ENCODE data around the gene GALNT10. TPM values are rescaled to one million over a fixed set of nuclear protein-coding genes. Genes with fewer than 3 reads are reported as not detected.

Gene GALNT10
- total RNA-seq, 1 donor from 2014 or later, result 10.2 TPM

GRCh38 chr5:154464438-154464837 is 273.9 kb downstream of the GALNT10 start:
- H3K27me3 Mint-ChIP-seq (ENCODE audit: insufficient read depth, low read depth), result peaks cover 23% of the 10 kb centered on the region
- H3K36me3 ChIP-seq, result no peaks in the 10 kb centered on the region

DNA sequence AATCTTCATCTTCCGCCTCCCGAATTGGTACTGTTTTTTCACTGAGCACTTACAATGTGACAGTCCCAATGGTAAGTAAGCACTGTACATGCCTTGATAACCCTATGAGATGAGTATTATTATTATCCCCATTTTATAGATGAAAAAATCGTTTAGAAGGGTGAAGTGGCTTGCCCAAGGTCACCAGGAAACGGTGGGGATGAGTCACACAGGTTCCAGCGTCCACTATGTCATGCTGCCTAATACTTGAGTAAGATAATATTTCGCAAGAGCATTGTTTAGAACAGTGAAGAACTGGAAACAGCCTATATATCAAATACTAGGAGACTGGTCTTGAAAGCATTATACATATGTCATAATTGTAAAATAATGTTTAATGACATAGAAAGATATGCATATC is 274.6 kb downstream of the GALNT10 start:
- Mint-ChIP-seq H3K4me3 (no peak overlapping the region), H3K36me3 (peaks cover 1% of the 10 kb centered on the region), H3K9me3 (no peaks in the 10 kb centered on the region), H3K27me3 (ENCODE audit: insufficient read depth, low read depth) (peaks cover 27% of the 10 kb centered on the region), H3K27ac (no peak overlapping the region), H3K4me1 (no peaks in the 10 kb centered on the region)
- TF ChIP-seq EZH2 (IDR thresholded peaks at IDR 0.05), result no peak
- no peak for TF ChIP-seq EZH2phosphoT487 (IDR thresholded peaks at IDR 0.05)
- TF ChIP-seq CTCF (IDR thresholded peaks at IDR 0.05), result no peak
- Histone ChIP-seq H3K36me3 (no peaks in the 10 kb centered on the region), H3K79me2 (ENCODE audit: low read depth) (no peaks in the 10 kb centered on the region), H2AFZ (replicated peaks) (no peak overlapping the region), H3F3A (ENCODE audit: low read depth) (no peaks in the 10 kb centered on the region), H3K4me3 (no peak overlapping the region), H4K20me1 (ENCODE audit: low read depth) (no peaks in the 10 kb centered on the region), H3K9me3 (ENCODE audit: low read depth) (no peaks in the 10 kb centered on the region), H3K27me3 (peaks cover 56% of the 10 kb centered on the region), H3K4me2 (no peak overlapping the region), H3K9ac (no peak overlapping the region), H3K4me1 (no peaks in the 10 kb centered on the region), H3K27ac (no peak overlapping the region)
- DNase-seq (ENCODE audit: low spot score), result no peak

More at GRCh38 chr5:154464438-154464837, 273.9 kb downstream of the GALNT10 start:
- Histone ChIP-seq H3K4me3 (no peak overlapping the region), H3K9ac (no peak overlapping the region), H3K27ac (no peak overlapping the region), H3F3A (ENCODE audit: low read depth) (no peaks in the 10 kb centered on the region), H3K27me3 (peaks cover 48% of the 10 kb centered on the region), H3K9me3 (ENCODE audit: low read depth) (no peaks in the 10 kb centered on the region), H3K4me1 (no peaks in the 10 kb centered on the region), H3K4me2 (no peak overlapping the region), H4K20me1 (ENCODE audit: low read depth) (no peaks in the 10 kb centered on the region), H3K79me2 (ENCODE audit: low read depth) (no peaks in the 10 kb centered on the region), H2AFZ (replicated peaks) (no peak overlapping the region)
- no peak for DNase-seq (ENCODE audit: low spot score)
- Mint-ChIP-seq H3K9me3 (no peaks in the 10 kb centered on the region), H3K4me3 (no peak overlapping the region), H3K4me1 (no peaks in the 10 kb centered on the region), H3K27ac (no peak overlapping the region), H3K36me3 (peaks cover 3% of the 10 kb centered on the region)
- TF ChIP-seq EZH2 (IDR thresholded peaks at IDR 0.05) (no peak), CTCF (IDR thresholded peaks at IDR 0.05) (no peak), EZH2phosphoT487 (IDR thresholded peaks at IDR 0.05) (no peak)

GRCh38 chr5:154466147-154466546 is 275.6 kb downstream of the GALNT10 start:
- no peaks in the 10 kb centered on the region for H3K4me1 Mint-ChIP-seq
- H4K20me1 ChIP-seq (ENCODE audit: low read depth), result peaks cover 9% of the 10 kb centered on the region
- H3K4me2 ChIP-seq, result no peak overlapping the region
- H3K36me3 ChIP-seq, result no peaks in the 10 kb centered on the region
- H3K36me3 Mint-ChIP-seq, result no peaks in the 10 kb centered on the region
- peaks cover 37% of the 10 kb centered on the region for H3K27me3 Mint-ChIP-seq (ENCODE audit: insufficient read depth, low read depth)
- no peak for DNase-seq (ENCODE audit: low spot score)
- peaks cover 65% of the 10 kb centered on the region for H3K27me3 ChIP-seq
- no peak overlapping the region for H2AFZ ChIP-seq (replicated peaks)
- H3K4me1 ChIP-seq, result no peaks in the 10 kb centered on the region
- TF ChIP-seq EZH2phosphoT487 (IDR thresholded peaks at IDR 0.05) (no peak), CTCF (IDR thresholded peaks at IDR 0.05) (no peak), EZH2 (IDR thresholded peaks at IDR 0.05) (no peak)
- no peaks in the 10 kb centered on the region for H3K9me3 Mint-ChIP-seq
- H3K27ac ChIP-seq, result no peak overlapping the region
- no peak overlapping the region for H3K9ac ChIP-seq
- H3K4me3 ChIP-seq, result no peak overlapping the region
- H3K4me3 Mint-ChIP-seq, result no peak overlapping the region
- H3K27ac Mint-ChIP-seq, result no peak overlapping the region
- H3K9me3 ChIP-seq (ENCODE audit: low read depth), result no peaks in the 10 kb centered on the region
- no peaks in the 10 kb centered on the region for H3K79me2 ChIP-seq (ENCODE audit: low read depth)
- H3F3A ChIP-seq (ENCODE audit: low read depth), result no peaks in the 10 kb centered on the region
